Measurements from ENCODE around the gene CPM. TPM values are rescaled to one million over a fixed set of nuclear protein-coding genes. Genes with fewer than 3 reads are reported as not detected.

The CPM gene
- polyA plus RNA-seq, 3 donors: 8.4 to 32.4 (median 26.2) TPM

DNA sequence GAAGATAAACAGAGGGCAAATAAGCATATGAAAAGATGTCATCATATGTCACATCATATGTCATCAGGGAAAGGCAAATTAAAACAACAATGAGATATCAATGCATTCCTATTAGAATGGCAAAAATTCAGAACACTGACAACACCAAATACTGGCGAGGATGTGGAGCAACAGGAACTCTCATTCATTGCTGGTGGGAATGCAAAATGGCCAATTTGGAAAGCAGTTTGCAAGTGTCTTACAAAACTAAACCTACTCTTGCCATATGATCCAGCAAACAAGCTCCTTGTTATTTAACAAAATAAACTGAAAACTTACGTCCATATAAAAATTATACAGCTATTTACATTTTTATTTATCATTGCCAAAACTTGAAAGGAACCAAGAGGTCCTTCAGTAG, 32.7 kb downstream of the CPM start:
- no peak overlapping the region for H3K4me3 ChIP-seq (replicated peaks in 1 of 3; ENCODE audit: low read depth in 2 of 3, low read length in 3 of 3)
- H3K36me3 ChIP-seq (replicated peaks in 1 of 2; ENCODE audit: control insufficient read depth in 1 of 2, insufficient read depth in 2 of 2, low read length in 2 of 2): no peaks in the 10 kb centered on the region
- Mint-ChIP-seq H3K27ac (no peak overlapping the region), H3K4me1 (peaks cover 24% of the 10 kb centered on the region), H3K27me3 (ENCODE audit: low read depth in 3 of 3) (peaks cover 1 to 2% (median 1%) of the 10 kb centered on the region in 3 donors), H3K4me3 (no peak overlapping the region), H3K36me3 (peaks cover 7 to 13% of the 10 kb centered on the region in 2 donors), H3K9me3 (peaks cover 0 to 2% (median 0%) of the 10 kb centered on the region in 7 donors)
- no peaks in the 10 kb centered on the region for H4K20me1 ChIP-seq (ENCODE audit: insufficient read depth, low read length)
- intact Hi-C loops (cut with micrococcal nuclease): no loop called here
- TF ChIP-seq, protein P1, sequence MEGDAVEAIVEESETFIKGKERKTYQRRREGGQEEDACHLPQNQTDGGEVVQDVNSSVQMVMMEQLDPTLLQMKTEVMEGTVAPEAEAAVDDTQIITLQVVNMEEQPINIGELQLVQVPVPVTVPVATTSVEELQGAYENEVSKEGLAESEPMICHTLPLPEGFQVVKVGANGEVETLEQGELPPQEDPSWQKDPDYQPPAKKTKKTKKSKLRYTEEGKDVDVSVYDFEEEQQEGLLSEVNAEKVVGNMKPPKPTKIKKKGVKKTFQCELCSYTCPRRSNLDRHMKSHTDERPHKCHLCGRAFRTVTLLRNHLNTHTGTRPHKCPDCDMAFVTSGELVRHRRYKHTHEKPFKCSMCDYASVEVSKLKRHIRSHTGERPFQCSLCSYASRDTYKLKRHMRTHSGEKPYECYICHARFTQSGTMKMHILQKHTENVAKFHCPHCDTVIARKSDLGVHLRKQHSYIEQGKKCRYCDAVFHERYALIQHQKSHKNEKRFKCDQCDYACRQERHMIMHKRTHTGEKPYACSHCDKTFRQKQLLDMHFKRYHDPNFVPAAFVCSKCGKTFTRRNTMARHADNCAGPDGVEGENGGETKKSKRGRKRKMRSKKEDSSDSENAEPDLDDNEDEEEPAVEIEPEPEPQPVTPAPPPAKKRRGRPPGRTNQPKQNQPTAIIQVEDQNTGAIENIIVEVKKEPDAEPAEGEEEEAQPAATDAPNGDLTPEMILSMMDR (IDR thresholded peaks at IDR 0.05): no peak
- H3K4me2 ChIP-seq (replicated peaks; ENCODE audit: extremely low read depth, low read length, poor library complexity, severe bottlenecking): no peak overlapping the region
- WGBS (ENCODE audit: insufficient coverage): no CpG with 5 or more reads among the region's 2 CpGs
- H3K4me1 ChIP-seq (ENCODE audit: control insufficient read depth in 1 of 2, insufficient read depth in 2 of 2, low read length in 2 of 2): peaks cover 8 to 20% of the 10 kb centered on the region in 2 donors
- no peaks in the 10 kb centered on the region for H3K9me3 ChIP-seq (replicated peaks in 1 of 2; ENCODE audit: control insufficient read depth in 1 of 2, insufficient read depth in 1 of 2, low read length in 2 of 2)
- DNase-seq: no peak
- peaks cover 5% of the 10 kb centered on the region for H3K79me2 ChIP-seq (ENCODE audit: insufficient read depth, low read length)
- H3K27ac ChIP-seq (ENCODE audit: low read depth in 1 of 2, low read length in 2 of 2): no peak overlapping the region
- H3K27me3 ChIP-seq (ENCODE audit: control insufficient read depth in 2 of 2, insufficient read depth in 2 of 2, low read length in 2 of 2): no peaks in the 10 kb centered on the region
- H3K9ac ChIP-seq (ENCODE audit: insufficient read depth, low read length, poor library complexity, severe bottlenecking): no peak overlapping the region
- H2AFZ ChIP-seq (ENCODE audit: insufficient read depth, low read depth, low read length, poor library complexity, severe bottlenecking): no peak overlapping the region

DNA sequence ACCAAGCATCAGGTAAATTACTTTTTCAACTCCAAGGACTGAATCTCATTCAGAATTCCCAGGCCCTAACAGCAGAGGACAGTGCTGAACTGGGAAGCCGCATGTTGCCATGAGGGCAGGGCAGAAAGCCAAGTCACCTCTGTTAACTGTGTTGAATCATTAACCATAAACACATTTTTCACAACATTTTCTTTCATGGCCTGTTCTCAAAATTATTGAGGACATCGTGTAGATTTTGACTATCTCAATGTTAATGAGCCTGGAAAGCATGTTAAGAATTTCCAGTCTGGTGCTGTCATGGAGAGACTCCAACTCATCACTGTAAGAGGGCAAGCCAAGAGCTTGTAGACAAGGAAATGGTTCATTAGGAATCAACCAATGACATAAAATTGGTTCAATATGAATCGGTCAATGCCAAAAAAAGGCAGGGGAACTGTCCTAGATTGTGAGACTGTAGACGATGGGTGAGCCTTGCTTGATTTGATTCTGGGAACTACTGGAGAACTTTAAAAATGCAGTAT, 33.7 kb downstream of the CPM start:
- H3K4me2 ChIP-seq (replicated peaks; ENCODE audit: extremely low read depth, low read length, poor library complexity, severe bottlenecking): no peak overlapping the region
- no peaks in the 10 kb centered on the region for H3K9me3 ChIP-seq (replicated peaks in 1 of 2; ENCODE audit: control insufficient read depth in 1 of 2, insufficient read depth in 1 of 2, low read length in 2 of 2)
- TF ChIP-seq, protein P1 (IDR thresholded peaks at IDR 0.05): no peak
- no peak overlapping the region for H3K9ac ChIP-seq (ENCODE audit: insufficient read depth, low read length, poor library complexity, severe bottlenecking)
- DNase-seq: no peak
- no peaks in the 10 kb centered on the region for H3K36me3 ChIP-seq (replicated peaks in 1 of 2; ENCODE audit: control insufficient read depth in 1 of 2, insufficient read depth in 2 of 2, low read length in 2 of 2)
- Mint-ChIP-seq H3K27me3 (ENCODE audit: low read depth in 3 of 3) (peaks cover under 1 to 1% (median 1%) of the 10 kb centered on the region in 3 donors), H3K4me3 (no peak overlapping the region), H3K27ac (peak overlapping the region in 2 of 7 donors; percentile 1 to 8), H3K4me1 (peaks cover 17% of the 10 kb centered on the region), H3K36me3 (peaks cover 10 to 15% of the 10 kb centered on the region in 2 donors), H3K9me3 (peaks cover 0 to 2% (median 0%) of the 10 kb centered on the region in 7 donors)
- H3K27ac ChIP-seq (ENCODE audit: low read depth in 1 of 2, low read length in 2 of 2): no peak overlapping the region
- H2AFZ ChIP-seq (ENCODE audit: insufficient read depth, low read depth, low read length, poor library complexity, severe bottlenecking): no peak overlapping the region
- H3K4me1 ChIP-seq (ENCODE audit: control insufficient read depth in 1 of 2, insufficient read depth in 2 of 2, low read length in 2 of 2): peaks cover 8 to 17% of the 10 kb centered on the region in 2 donors
- peaks cover 5% of the 10 kb centered on the region for H3K79me2 ChIP-seq (ENCODE audit: insufficient read depth, low read length)
- no peaks in the 10 kb centered on the region for H3K27me3 ChIP-seq (ENCODE audit: control insufficient read depth in 2 of 2, insufficient read depth in 2 of 2, low read length in 2 of 2)
- intact Hi-C loops (cut with micrococcal nuclease): no loop called here
- no peaks in the 10 kb centered on the region for H4K20me1 ChIP-seq (ENCODE audit: insufficient read depth, low read length)
- WGBS (ENCODE audit: insufficient coverage): 95% methylated on average over 4 of the region's 4 CpGs
- no peak overlapping the region for H3K4me3 ChIP-seq (replicated peaks in 1 of 3; ENCODE audit: low read depth in 2 of 3, low read length in 3 of 3)
